ENCODE results near the gene ARMCX2.

The ARMCX2 gene

DNA sequence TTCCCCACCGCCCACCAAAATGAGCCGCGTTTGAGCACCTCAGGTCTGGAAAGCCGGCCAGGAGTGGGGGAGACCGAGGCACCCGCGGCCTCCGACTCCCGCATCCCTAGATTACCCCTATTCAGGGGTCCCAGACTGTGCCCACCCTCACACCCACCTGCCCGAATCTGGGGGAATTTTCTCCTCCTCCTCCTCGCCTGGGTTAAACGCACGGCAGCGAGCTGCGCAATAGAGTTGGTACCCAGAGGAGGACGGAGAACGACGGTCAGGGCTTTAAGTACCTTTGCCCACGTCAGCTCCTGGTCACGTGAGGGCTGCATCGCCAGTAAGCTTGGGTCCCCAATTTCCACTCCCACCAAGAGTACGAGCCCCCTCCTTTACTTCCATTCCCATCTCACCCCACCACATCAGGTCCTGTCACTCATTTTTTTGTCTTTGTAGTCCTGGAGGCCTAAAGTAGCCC lies at the start of gene ARMCX2:
TSS of gene ARMCX2 (minus strand) at position 250 of the 463 bp plus-strand sequence. CDS start 2,262 bp downstream, outside the sequence.
- no peak for TF ChIP-seq CTCF (IDR thresholded peaks at IDR 0.05)
- Histone ChIP-seq H3K4me3 (peak within 1 kb of the TSS; percentile 80), H3K27ac (peak within 1 kb of the TSS; percentile 66 to 90)
- no peak for DNase-seq (ENCODE audit: low spot score)

DNA sequence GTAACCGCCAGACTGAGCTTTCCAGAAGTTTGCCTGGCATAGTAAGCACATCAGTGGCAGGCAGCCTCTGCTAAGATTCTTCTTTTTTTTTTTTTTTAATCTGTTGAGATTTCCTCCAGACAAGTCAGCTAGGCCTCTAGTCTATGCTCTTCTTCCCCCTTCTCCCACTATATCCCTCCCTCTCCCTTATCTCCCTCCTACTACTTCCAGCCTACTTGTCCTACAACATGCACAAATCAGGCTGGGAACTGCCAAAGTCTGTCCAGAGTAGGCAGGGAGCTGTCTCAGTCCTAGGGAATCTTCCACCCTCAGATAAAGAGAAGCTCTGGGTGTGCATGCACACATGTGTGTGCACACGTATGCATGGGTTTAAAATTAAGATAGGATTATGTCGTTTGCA lies 49.7 kb upstream of the ARMCX2 start:
- H3K27ac ChIP-seq, result no peak overlapping the region
- no peak for TF ChIP-seq CTCF (IDR thresholded peaks at IDR 0.05)
- DNase-seq (ENCODE audit: low spot score), result no peak

DNA sequence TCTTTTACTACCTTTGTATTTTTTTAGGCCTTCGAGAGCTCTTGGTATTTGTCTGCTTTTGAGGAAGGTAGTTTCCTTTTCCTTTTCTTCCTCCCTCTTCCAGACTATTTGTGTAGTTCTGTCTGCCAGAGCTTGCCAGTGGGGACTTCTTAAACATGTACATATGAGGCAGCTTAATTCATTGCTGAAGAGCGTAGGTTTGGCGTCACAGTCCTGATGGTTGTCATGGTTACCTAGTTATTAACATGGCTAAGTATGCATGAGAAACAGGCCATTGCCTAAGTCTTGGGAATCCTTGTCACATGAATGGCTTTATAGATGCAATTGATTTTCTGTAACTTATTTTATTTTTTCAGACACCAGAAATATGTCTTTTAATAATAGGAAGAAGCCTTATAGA lies 48.5 kb upstream of the ARMCX2 start:
- H3K4me3 ChIP-seq, result no peak overlapping the region
- DNase-seq (ENCODE audit: low spot score), result no peak
- no peak for TF ChIP-seq CTCF (IDR thresholded peaks at IDR 0.05)
- H3K27ac ChIP-seq, result no peak overlapping the region

More for the DNA sequence above, 49.7 kb upstream of the ARMCX2 start:
- H3K4me3 ChIP-seq, result no peak overlapping the region

DNA sequence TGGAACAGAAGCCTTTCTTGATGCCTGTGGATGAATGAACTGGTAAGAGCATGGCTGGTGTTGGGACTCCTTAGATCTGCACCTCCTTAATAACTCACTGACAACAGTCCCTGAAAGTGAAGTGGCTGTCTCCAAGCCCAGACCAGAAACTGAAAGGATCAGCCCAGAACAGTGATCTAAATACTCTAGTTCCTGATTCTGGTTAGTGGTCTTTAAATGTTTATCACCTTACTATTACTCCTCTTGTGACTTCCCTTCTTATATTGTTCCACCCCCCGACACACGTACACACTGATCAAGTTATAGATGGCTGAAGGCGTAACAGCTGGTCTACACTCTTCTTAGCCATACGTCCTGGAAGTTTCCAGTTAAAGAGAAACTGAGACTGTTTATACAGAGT lies 33.8 kb upstream of the ARMCX2 start:
- TF ChIP-seq CTCF (IDR thresholded peaks at IDR 0.05), result no peak
- no peak for DNase-seq (ENCODE audit: low spot score)
- H3K27ac ChIP-seq, result no peak overlapping the region
- no peak overlapping the region for H3K4me3 ChIP-seq

DNA sequence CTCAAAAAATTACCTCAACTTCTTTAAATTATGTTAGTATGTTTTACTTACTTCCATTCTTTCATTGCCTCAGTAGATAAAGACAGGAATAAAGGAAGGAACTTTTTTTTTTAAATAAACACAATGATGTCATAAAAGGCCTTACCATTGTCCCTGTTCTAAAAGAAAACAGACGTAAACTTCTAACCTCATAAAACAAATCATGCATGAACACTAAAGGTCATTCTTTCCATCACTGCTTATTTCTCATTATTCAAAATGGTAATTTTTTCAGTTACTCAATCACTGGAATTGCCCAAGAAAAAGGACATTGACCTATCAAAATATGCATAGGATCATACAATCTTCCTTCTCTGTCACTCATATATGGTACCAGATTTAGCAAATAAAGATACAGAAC lies 32.2 kb upstream of the ARMCX2 start:
- no peak for TF ChIP-seq CTCF (IDR thresholded peaks at IDR 0.05)
- Histone ChIP-seq H3K4me3 (no peak overlapping the region), H3K27ac (no peak overlapping the region)
- no peak for DNase-seq (ENCODE audit: low spot score)

- Histone ChIP-seq H3K4me3 (no peak overlapping the region), H3K27ac (no peak overlapping the region)
- TF ChIP-seq CTCF (IDR thresholded peaks at IDR 0.05), result no peak
- no peak for DNase-seq (ENCODE audit: low spot score)
Observed at GRCh38 chrX:101686574-101686973, 26.9 kb upstream of the ARMCX2 start.

DNA sequence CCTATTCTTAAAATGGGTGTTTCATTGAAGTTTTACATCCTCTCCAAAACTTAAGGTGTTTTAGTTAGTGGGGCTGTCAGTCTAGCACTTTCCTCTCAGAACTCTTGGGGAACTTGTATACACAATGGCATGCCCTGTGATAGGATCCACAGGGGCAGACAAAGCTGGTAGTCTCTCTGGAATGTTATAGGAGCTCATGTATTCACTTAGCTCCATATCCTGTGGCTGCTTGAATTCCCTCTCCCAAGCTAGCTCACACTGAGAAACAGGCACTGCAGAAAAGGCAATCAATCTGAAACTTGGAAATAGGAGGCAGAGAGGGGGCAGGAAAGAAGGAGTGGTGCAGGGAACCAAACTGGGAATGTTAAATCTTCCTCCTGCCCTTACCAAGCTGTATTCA lies 26.3 kb upstream of the ARMCX2 start:
- no peak overlapping the region for H3K27ac ChIP-seq
- no peak for TF ChIP-seq CTCF (IDR thresholded peaks at IDR 0.05)
- no peak for DNase-seq (ENCODE audit: low spot score)

More for the DNA sequence above, 26.3 kb upstream of the ARMCX2 start:
- no peak overlapping the region for H3K4me3 ChIP-seq
